IMR-90 (cell line): ENCODE results near the gene PEX6.

Source experiments
- BHLHE40 ChIP-seq: fragments of 150-350 bp; IDR thresholded peaks from 2 replicates; pipeline ENCODE4 v1.6.1; 2016; ENCODE audit warnings: mild to moderate bottlenecking, low read depth, low read length
- CEBPB ChIP-seq: IDR thresholded peaks from 2 replicates; pipeline ENCODE4 v1.6.1; 2012; ENCODE audit warnings: low read depth, low read length, improper control_type of control experiment
- MAZ ChIP-seq: IDR thresholded peaks from 2 replicates; pipeline ENCODE4 v1.6.1; 2012; ENCODE audit warnings: low read depth, mild to moderate bottlenecking, low read length, improper control_type of control experiment, moderate library complexity, borderline replicate concordance
- POLR2A ChIP-seq: IDR thresholded peaks from 2 replicates; pipeline ENCODE4 v1.6.1; 2012; ENCODE audit warnings: mild to moderate bottlenecking, low read depth, low read length
- RAD21 ChIP-seq: IDR thresholded peaks from 2 replicates; pipeline ENCODE4 v1.6.1; 2012; ENCODE audit warnings: low read length, improper control_type of control experiment
- USF2 ChIP-seq: fragments of 150-350 bp; IDR thresholded peaks from 2 replicates; pipeline ENCODE4 v1.6.1; 2017; ENCODE audit warnings: mild to moderate bottlenecking, antibody characterized with exemption, low read length, low read depth
- TF ChIP-seq, protein P1 (sequence below): conservative IDR thresholded peaks from 2 replicates; pipeline ENCODE4 v1.5.1; 2012; ENCODE audit warnings: mild to moderate bottlenecking, low read depth, low read length, improper control_type of control experiment

DNA sequence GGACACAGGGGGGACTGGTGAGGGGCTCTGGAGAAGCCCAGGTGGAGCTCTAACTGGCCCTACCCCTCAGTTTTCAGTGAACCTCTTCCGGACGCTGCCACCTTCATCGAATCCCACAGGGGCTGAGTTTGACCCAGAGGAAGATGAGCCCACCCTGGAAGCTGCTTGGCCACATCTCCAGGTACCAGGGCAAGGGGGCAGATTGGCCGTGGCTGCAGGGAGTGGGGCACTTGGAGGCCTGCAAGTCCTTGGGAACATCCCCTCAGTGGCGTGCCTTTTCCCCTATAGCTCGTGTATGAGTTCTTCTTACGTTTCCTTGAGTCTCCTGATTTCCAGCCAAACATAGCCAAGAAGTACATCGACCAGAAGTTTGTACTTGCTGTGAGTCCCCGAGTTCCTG lies 28.1 kb upstream of the PEX6 start:
- TF ChIP-seq, protein P1, sequence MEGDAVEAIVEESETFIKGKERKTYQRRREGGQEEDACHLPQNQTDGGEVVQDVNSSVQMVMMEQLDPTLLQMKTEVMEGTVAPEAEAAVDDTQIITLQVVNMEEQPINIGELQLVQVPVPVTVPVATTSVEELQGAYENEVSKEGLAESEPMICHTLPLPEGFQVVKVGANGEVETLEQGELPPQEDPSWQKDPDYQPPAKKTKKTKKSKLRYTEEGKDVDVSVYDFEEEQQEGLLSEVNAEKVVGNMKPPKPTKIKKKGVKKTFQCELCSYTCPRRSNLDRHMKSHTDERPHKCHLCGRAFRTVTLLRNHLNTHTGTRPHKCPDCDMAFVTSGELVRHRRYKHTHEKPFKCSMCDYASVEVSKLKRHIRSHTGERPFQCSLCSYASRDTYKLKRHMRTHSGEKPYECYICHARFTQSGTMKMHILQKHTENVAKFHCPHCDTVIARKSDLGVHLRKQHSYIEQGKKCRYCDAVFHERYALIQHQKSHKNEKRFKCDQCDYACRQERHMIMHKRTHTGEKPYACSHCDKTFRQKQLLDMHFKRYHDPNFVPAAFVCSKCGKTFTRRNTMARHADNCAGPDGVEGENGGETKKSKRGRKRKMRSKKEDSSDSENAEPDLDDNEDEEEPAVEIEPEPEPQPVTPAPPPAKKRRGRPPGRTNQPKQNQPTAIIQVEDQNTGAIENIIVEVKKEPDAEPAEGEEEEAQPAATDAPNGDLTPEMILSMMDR: no peak
- TF ChIP-seq RAD21: no peak
- no peak for TF ChIP-seq MAZ
- TF ChIP-seq BHLHE40: no peak
- TF ChIP-seq CEBPB: no peak
- no peak for TF ChIP-seq USF2
- TF ChIP-seq POLR2A: no peak
